Brain microvascular endothelial cell (primary cell): ENCODE measurements around the gene GAREM1.

ENCODE experiments used
- DNase-seq: peaks from one replicate; pipeline ENCODE4 v3.0.0-alpha.2; 2020
- H3K27ac ChIP-seq: fragments of 250-450 bp; sonication (Bioruptor Pico); 2 replicates; pipeline ENCODE4 v1.5.1; 2020; ENCODE audit warnings: mild to moderate bottlenecking, moderate library complexity
- H3K27me3 ChIP-seq: fragments of 250-450 bp; sonication (Bioruptor Pico); replicated peaks from 2 replicates; pipeline ENCODE4 v1.5.1; 2020; ENCODE audit warnings: mild to moderate bottlenecking
- H3K36me3 ChIP-seq: fragments of 250-450 bp; sonication (Bioruptor Pico); replicated peaks from 2 replicates; pipeline ENCODE4 v1.5.1; 2020; ENCODE audit warnings: mild to moderate bottlenecking
- H3K4me3 ChIP-seq: 2 replicates; pipeline ENCODE4 v1.5.1; 2011; ENCODE audit warnings: low read depth, mild to moderate bottlenecking, control low read depth, low read length, moderate library complexity
- in situ Hi-C: cut with HindIII; loops from 2 replicates; pipeline ENCODE4 v1.10.0; 2017; ENCODE audit warnings: low sequenced_read_pairs, low pct_ligation_motif_present
- TF ChIP-seq, protein P1 (sequence below): IDR thresholded peaks from 2 replicates; pipeline ENCODE4 v1.5.1; 2011; ENCODE audit warnings: low read depth, mild to moderate bottlenecking, moderate library complexity, low read length, control low read depth, inconsistent platforms; ENCODE audit errors: missing control alignments

The GAREM1 gene

DNA sequence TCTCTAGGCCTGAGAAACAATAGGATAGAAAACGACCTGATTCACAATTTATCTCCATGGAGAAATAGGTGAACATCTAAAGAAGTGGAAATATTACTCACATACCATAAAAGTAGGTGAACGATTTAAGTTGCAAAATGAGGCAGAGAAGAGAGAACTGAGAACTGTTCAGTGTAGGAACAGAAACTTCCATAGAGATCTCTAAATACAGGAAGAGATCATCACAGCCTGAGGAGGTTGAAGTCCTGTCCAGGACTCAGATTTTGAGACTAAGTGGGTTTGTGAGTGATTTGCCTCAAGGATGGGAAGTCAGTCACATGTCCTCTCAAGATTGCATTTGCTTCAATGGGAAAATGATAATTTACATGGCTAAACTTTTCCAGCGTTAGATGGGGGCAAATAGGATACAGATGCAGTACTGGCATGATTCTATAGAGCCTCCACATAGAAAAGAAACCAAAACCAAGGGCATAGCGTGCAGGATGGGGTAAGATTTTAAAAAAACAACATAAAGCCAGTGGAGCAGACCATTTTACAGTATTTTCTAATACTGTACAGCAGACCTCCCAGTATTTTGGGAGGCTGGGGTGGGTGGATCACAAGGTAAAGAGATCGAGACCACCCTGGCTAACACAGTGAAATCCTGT lies 212.0 kb downstream of the GAREM1 start:
- no peak overlapping the region for H3K4me3 ChIP-seq
- TF ChIP-seq, protein P1, sequence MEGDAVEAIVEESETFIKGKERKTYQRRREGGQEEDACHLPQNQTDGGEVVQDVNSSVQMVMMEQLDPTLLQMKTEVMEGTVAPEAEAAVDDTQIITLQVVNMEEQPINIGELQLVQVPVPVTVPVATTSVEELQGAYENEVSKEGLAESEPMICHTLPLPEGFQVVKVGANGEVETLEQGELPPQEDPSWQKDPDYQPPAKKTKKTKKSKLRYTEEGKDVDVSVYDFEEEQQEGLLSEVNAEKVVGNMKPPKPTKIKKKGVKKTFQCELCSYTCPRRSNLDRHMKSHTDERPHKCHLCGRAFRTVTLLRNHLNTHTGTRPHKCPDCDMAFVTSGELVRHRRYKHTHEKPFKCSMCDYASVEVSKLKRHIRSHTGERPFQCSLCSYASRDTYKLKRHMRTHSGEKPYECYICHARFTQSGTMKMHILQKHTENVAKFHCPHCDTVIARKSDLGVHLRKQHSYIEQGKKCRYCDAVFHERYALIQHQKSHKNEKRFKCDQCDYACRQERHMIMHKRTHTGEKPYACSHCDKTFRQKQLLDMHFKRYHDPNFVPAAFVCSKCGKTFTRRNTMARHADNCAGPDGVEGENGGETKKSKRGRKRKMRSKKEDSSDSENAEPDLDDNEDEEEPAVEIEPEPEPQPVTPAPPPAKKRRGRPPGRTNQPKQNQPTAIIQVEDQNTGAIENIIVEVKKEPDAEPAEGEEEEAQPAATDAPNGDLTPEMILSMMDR, result no peak
- no peak for DNase-seq
- H3K27me3 ChIP-seq, result no peaks in the 10 kb centered on the region
- H3K36me3 ChIP-seq, result no peaks in the 10 kb centered on the region
- no peak overlapping the region for H3K27ac ChIP-seq
- in situ Hi-C loops, result no loop called here

- no peaks in the 10 kb centered on the region for H3K27me3 ChIP-seq
- in situ Hi-C loops, result no loop called here
- no peaks in the 10 kb centered on the region for H3K36me3 ChIP-seq
- no peak for DNase-seq
- no peak overlapping the region for H3K4me3 ChIP-seq
- no peak overlapping the region for H3K27ac ChIP-seq
- TF ChIP-seq, protein P1, result no peak
Observed at GRCh38 chr18:32258148-32258547, 212.5 kb downstream of the GAREM1 start.

DNA sequence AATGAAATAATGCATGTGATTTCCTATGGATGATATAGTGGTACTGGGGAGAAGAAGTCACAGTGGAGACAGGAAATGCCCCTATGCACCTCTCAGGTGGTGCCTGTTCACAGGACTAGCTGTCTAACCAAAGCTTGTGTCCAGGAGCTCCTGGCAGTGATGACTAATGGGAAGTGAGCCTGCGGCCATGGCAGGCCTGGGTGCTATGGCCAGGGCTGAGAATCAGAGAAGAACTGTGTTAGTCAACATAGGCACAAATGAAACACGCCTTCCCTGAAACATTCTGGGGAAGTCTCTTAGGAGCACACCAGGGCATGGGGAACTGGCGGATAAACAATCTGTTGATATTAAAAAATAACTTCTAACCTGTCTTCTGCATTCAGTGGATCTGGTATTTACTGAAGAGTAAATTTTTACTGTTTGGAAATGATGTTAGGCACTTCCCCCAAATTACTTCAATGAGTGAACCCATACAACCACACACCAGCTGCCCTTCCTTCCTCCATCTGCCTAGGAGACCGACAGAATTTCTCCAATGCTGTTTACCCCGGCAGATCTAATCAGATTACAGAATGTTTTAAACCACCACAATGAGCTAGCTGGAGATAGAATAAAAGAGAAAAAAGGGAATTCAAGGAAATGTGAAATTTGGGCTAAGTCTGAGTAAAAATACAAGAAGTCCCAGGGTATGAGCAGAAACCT lies 213.4 kb downstream of the GAREM1 start:
- no peak overlapping the region for H3K27ac ChIP-seq
- no peak overlapping the region for H3K4me3 ChIP-seq
- H3K36me3 ChIP-seq, result no peaks in the 10 kb centered on the region
- no peak for DNase-seq
- no peaks in the 10 kb centered on the region for H3K27me3 ChIP-seq
- in situ Hi-C loops, result no loop called here
- TF ChIP-seq, protein P1, result no peak

- in situ Hi-C loops, result no loop called here
- H3K27me3 ChIP-seq, result no peaks in the 10 kb centered on the region
- no peaks in the 10 kb centered on the region for H3K36me3 ChIP-seq
Observed at GRCh38 chr18:32255570-32255969, 215.1 kb downstream of the GAREM1 start.

DNA sequence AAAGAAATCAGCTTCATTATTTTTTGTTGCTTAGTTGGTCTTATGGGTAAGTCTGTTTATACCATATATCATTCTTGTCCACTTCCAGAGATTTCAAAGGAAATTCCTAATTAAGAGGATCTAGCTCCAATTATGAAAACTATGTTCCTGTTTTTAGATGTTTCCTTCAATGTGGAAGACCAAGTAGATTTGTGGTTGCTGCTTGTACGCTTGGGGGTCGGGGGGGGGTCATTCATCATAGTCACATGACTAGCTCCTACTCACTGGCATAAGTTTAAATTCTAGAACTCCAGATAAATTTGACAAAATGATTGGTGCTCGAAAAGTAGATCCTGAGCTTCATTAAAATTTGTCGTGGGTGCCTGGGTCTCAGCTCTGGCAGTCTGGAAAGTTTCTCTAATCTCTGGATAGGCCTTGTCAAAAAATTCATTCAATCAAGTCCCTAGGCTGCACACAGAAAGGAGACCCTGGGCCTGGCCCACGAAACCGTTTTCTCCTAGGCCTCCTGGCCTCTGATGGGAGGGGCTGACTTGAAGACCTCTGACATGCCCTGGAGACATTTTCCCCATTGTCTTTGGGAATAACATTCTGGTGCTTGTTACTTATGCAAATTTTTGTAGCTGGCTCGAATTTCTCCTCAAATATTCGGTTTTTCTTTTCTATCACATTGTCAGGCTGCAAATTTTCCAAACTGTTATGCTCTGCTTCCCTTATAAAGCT lies 218.4 kb downstream of the GAREM1 start:
- in situ Hi-C loops, result no loop called here
- Histone ChIP-seq H3K27ac (no peak overlapping the region), H3K36me3 (no peaks in the 10 kb centered on the region), H3K4me3 (no peak overlapping the region), H3K27me3 (no peaks in the 10 kb centered on the region)
- no peak for DNase-seq
- TF ChIP-seq, protein P1, result no peak

More at GRCh38 chr18:32255570-32255969, 215.1 kb downstream of the GAREM1 start:
- TF ChIP-seq, protein P1, result no peak
- H3K27ac ChIP-seq, result no peak overlapping the region
- DNase-seq, result no peak
- no peak overlapping the region for H3K4me3 ChIP-seq
